Fibroblast of lung (primary cell): ENCODE results near the gene TRERF1.

ENCODE experiments used
- EZH2 ChIP-seq: IDR thresholded peaks from 2 replicates; pipeline ENCODE4 v1.5.1; 2012; ENCODE audit warnings: low read length, control low read depth, mild to moderate bottlenecking; ENCODE audit errors: missing control alignments
- TF ChIP-seq, protein P1 (sequence below), 2 donors: IDR thresholded peaks in 1 of 2; conservative IDR thresholded peaks in 1 of 2; 1 replicate in 1 of 2; 2 replicates in 1 of 2; pipeline ENCODE4 v1.5.1; 2011 to 2012; ENCODE audit warnings: low read length in 2 of 2, control low read depth in 1 of 2, inconsistent platforms in 1 of 2, low read depth in 1 of 2, mild to moderate bottlenecking in 1 of 2

DNA sequence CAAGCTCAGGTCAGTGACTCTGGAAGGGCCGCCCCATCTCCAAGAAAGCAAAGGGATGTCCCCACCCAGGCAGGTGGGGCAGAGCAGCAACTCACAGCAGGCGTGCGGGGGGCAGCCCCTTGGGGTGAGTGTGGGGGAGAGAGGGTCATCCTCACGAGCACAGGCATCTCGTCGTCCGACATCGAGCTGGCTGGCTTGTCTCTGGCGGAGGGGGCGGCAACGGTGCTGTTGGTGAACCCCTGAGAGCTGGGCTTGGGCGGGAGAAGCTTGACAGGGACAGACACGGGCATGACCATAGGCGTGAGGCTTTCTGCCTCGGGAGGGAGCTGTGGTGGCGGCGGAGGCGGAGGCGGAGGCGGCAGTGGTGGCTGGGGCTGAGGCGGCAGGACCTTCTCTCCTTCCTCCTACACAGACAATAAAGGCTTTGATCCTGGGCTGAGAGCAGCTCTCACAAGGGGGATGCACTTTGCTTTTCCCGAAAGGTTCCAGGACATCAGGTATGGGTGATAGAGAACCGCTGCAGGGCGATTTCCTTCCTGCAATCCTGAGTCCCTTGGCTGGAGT lies 188.5 kb downstream of the TRERF1 start:
- TF ChIP-seq EZH2, result no peak
- TF ChIP-seq, protein P1, sequence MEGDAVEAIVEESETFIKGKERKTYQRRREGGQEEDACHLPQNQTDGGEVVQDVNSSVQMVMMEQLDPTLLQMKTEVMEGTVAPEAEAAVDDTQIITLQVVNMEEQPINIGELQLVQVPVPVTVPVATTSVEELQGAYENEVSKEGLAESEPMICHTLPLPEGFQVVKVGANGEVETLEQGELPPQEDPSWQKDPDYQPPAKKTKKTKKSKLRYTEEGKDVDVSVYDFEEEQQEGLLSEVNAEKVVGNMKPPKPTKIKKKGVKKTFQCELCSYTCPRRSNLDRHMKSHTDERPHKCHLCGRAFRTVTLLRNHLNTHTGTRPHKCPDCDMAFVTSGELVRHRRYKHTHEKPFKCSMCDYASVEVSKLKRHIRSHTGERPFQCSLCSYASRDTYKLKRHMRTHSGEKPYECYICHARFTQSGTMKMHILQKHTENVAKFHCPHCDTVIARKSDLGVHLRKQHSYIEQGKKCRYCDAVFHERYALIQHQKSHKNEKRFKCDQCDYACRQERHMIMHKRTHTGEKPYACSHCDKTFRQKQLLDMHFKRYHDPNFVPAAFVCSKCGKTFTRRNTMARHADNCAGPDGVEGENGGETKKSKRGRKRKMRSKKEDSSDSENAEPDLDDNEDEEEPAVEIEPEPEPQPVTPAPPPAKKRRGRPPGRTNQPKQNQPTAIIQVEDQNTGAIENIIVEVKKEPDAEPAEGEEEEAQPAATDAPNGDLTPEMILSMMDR (conservative IDR thresholded peaks at IDR 0.05 in 1 of 2, IDR thresholded peaks at IDR 0.05 in 1 of 2; ENCODE audit: low read depth in 1 of 2, low read length in 2 of 2), result no peak
